Stimulated activated CD4-positive, alpha-beta T cell treated with anti-CD3 and anti-CD28 coated beads, Interleukin-1b, Interleukin-23, amount 100 ng/mL, for 1 hour (primary cell): ENCODE measurements around the gene FAM83G.
"Not testable (repeated sequence)": the region's sequence is repeated elsewhere in the genome, so short reads cannot be mapped to it uniquely, and the experiment has no call there.

Experiments
- DNase-seq, 2 donors: peaks; one replicate each; pipeline ENCODE4 v3.0.0-alpha.2; 2020; ENCODE audit warnings: low read depth in 2 of 2

FAM83G gene

GRCh38 chr17:19004421-19005136 is at the start of gene FAM83G:
Gene FAM83G (minus strand): TSS chr17:19004764. CDS start chr17:19004041, 723 bp downstream.
- DNase-seq, result peak; percentile 76 to 85

GRCh38 chr17:19048826-19049225 is 44.3 kb upstream of the FAM83G start:
- not testable (repeated sequence) for DNase-seq

- DNase-seq, result not testable (repeated sequence)
These were observed 42.9 kb upstream of the FAM83G start for GRCh38 chr17:19047510-19047909.

- not testable (repeated sequence) for DNase-seq
These were observed 42.3 kb upstream of the FAM83G start, which contains the start of gene GRAP for GRCh38 chr17:19046782-19047375. Gene GRAP (minus strand): TSS chr17:19046957. CDS start chr17:19046926, 31 bp downstream.

GRCh38 chr17:19044643-19045042 is 40.1 kb upstream of the FAM83G start:
- not testable (repeated sequence) for DNase-seq

- not testable (repeated sequence) for DNase-seq
These were observed 38.5 kb upstream of the FAM83G start for GRCh38 chr17:19043032-19043431.

- DNase-seq, result not testable (repeated sequence)
These were observed 37.8 kb upstream of the FAM83G start for GRCh38 chr17:19042369-19042768.

- not testable (repeated sequence) for DNase-seq
These were observed 37.3 kb upstream of the FAM83G start for GRCh38 chr17:19041871-19042270.

- DNase-seq, result not testable (repeated sequence)
These were observed 35.8 kb upstream of the FAM83G start for GRCh38 chr17:19040350-19040749.

GRCh38 chr17:19038730-19039129 is 34.2 kb upstream of the FAM83G start:
- DNase-seq, result not testable (repeated sequence)

GRCh38 chr17:19038007-19038406 is 33.4 kb upstream of the FAM83G start:
- not testable (repeated sequence) for DNase-seq

- not testable (repeated sequence) for DNase-seq
These were observed 33.0 kb upstream of the FAM83G start for GRCh38 chr17:19037547-19037946.

GRCh38 chr17:19036186-19036585 is 31.6 kb upstream of the FAM83G start:
- not testable (repeated sequence) for DNase-seq

- DNase-seq, result not testable (repeated sequence)
These were observed 27.9 kb upstream of the FAM83G start for GRCh38 chr17:19032377-19032988.

GRCh38 chr17:19031729-19032128 is 27.2 kb upstream of the FAM83G start:
- DNase-seq, result peak in 1 of 2 donors; percentile 11

GRCh38 chr17:19030771-19031449 is 26.3 kb upstream of the FAM83G start:
- DNase-seq, result not testable (repeated sequence)

- DNase-seq, result not testable (repeated sequence)
These were observed 25.2 kb upstream of the FAM83G start for GRCh38 chr17:19029740-19030139.

GRCh38 chr17:19028671-19029070 is 24.1 kb upstream of the FAM83G start:
- DNase-seq, result not testable (repeated sequence)

- no peak for DNase-seq
These were observed 19.8 kb upstream of the FAM83G start for GRCh38 chr17:19024101-19025078.

- DNase-seq, result no peak
These were observed 18.8 kb upstream of the FAM83G start for GRCh38 chr17:19023209-19023999.
